Psoas muscle (tissue), 8 donors: ENCODE results near the gene NR5A2. TPM values are rescaled to one million over a fixed set of nuclear protein-coding genes. Genes with fewer than 3 reads are reported as not detected.

ENCODE experiments used
- ATAC-seq, 4 donors: fragments of 200-7000 bp; cut with Tn5 transposase; one replicate each; pipeline ENCODE4 v1.9.1; 2020; ENCODE audit warnings: moderate library complexity in 3 of 4, mild to moderate bottlenecking in 2 of 4
- DNase-seq, 2 donors: peaks; one replicate each; pipeline ENCODE4 v3.0.0-alpha.2; 2020
- H3K27ac ChIP-seq: fragments of 200-600 bp; one replicate; pipeline ENCODE4 v1.8.0; 2022
- H3K27me3 ChIP-seq, 3 donors: fragments of 200-600 bp in 1 of 3; one replicate each; pipeline versions ENCODE4 v1.6.1 to v1.8.0; 2013 to 2022; ENCODE audit warnings: low read length in 2 of 3, mild to moderate bottlenecking in 2 of 3, moderate library complexity in 1 of 3; ENCODE audit not compliant: insufficient read depth in 3 of 3
- H3K36me3 ChIP-seq, 2 donors: fragments of 200-600 bp in 1 of 2; one replicate each; pipeline versions ENCODE4 v1.6.1 to v1.8.0; 2013 to 2022; ENCODE audit warnings: low read depth in 1 of 2, mild to moderate bottlenecking in 1 of 2, moderate library complexity in 1 of 2; ENCODE audit not compliant: insufficient read depth in 1 of 2
- H3K4me1 ChIP-seq: fragments of 200-600 bp; one replicate; pipeline ENCODE4 v1.8.0; 2022
- H3K4me3 ChIP-seq: fragments of 200-600 bp; one replicate; pipeline ENCODE4 v1.8.0; 2022; ENCODE audit warnings: mild to moderate bottlenecking
- H3K9me3 ChIP-seq: fragments of 200-600 bp; one replicate; pipeline ENCODE4 v1.8.0; 2022
- CTCF ChIP-seq: fragments of 200-600 bp; IDR thresholded peaks from one replicate; pipeline ENCODE4 v1.8.0; 2022; ENCODE audit warnings: antibody characterized with exemption
- WGBS, 3 donors: extraction: QIAGEN DNeasy Blood & Tissue Kit; methylation state at CpG; one replicate each; pipeline versions ENCODE4 v1.1.6 to v1.1.7; 2013; 5-methylcytosine and 5-hydroxymethylcytosine counted together
- intact Hi-C, 2 donors: fragments of 100-400 bp; cut with DNase I; formaldehyde crosslinking; loops; one replicate each; pipeline versions ENCODE4 v1.11.0 to v1.14.2; 2022
- polyA plus RNA-seq, 3 donors: library from polyadenylated mRNA; stranded (reverse); fragments of 200-250 nt; gene quantifications; one replicate each; pipeline ENCODE4 v1.2.3, GENCODE V29; 2013
- total RNA-seq, 4 donors: library from RNA; stranded (reverse); fragmentation: NEBNext Ultra II Directional in 2 of 4; extraction: Animal tissue kit (Norgen Biotek cat#: 25700) in 2 of 4; gene quantifications; one replicate each; pipeline versions ENCODE4 v1.2.1 to v1.2.4, GENCODE V29; 2021 to 2023
- donor health status: healthy with polysubstance abuse.
- donor health status: DM: no; HTN: no; CAD: no; lungs with moderate emphysema.
- donor health status: Bipolar disorder and iron deficiency.
- donor health status: healthy.
- donor health status: DM: yes; HTN: yes; CAD: no.
- donor health status: DM: no; HTN: no; CAD: no.
- donor health status: DM: no; HTN: no; CAD: no.
- donor health status: DM: yes; HTN: yes; CAD: no.

NR5A2 gene
- total and polyA plus RNA-seq, 7 donors, result 0.27 to 1.2 (median 0.60) TPM

GRCh38 chr1:200221614-200222282, 194.2 kb downstream of the NR5A2 start:
- DNase-seq (no peak), ATAC-seq (no peak)
- Histone ChIP-seq H3K9me3 (no peaks in the 10 kb centered on the region), H3K27ac (no peak overlapping the region), H3K36me3 (no peaks in the 10 kb centered on the region), H3K4me3 (no peak overlapping the region), H3K27me3 (peaks cover 0 to 5% (median 0%) of the 10 kb centered on the region in 3 donors), H3K4me1 (no peaks in the 10 kb centered on the region)
- no peak for TF ChIP-seq CTCF
- intact Hi-C loops, result no loop called here
- WGBS, 3 donors, result 81 to 87% (median 86%) methylated on average over 4 of the region's 4 CpGs

DNA sequence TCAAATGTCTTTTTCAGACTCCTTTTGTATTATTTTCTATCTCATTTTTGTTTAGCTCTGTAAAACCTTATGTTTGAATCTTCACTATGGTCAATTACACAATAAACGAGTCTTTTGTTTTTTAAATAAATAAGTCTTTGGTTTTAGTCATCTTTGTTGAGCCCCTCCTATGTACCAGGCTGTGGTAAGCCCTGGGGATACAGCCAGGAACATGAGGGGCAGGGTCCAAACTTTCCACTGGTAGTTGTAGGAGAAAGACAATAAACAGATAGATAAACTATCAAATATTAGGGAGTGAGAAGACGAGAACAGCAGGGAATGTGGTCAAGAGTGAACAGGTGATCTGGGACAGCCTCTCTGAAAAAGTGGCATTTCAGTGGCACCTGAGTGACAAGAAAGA, 195.7 kb downstream of the NR5A2 start:
- peaks cover 0 to 5% (median 0%) of the 10 kb centered on the region in 3 donors for H3K27me3 ChIP-seq
- H3K4me1 ChIP-seq, result no peaks in the 10 kb centered on the region
- intact Hi-C loops, result no loop called here

GRCh38 chr1:200223613-200224012, 196.1 kb downstream of the NR5A2 start:
- peaks cover 0 to 5% (median 0%) of the 10 kb centered on the region in 3 donors for H3K27me3 ChIP-seq
- no peaks in the 10 kb centered on the region for H3K9me3 ChIP-seq
- H3K4me3 ChIP-seq, result no peak overlapping the region
- H3K4me1 ChIP-seq, result no peaks in the 10 kb centered on the region
- no peak for DNase-seq
- ATAC-seq, result no peak
- 91 to 96% (median 91%) methylated on average over 4 of the region's 4 CpGs for WGBS, 3 donors
- intact Hi-C loops, result no loop called here
- H3K36me3 ChIP-seq, result no peaks in the 10 kb centered on the region
- no peak overlapping the region for H3K27ac ChIP-seq
- no peak for TF ChIP-seq CTCF

More for the DNA sequence above, 195.7 kb downstream of the NR5A2 start:
- DNase-seq, result no peak
- H3K36me3 ChIP-seq, result no peaks in the 10 kb centered on the region
- no peaks in the 10 kb centered on the region for H3K9me3 ChIP-seq
- no peak for ATAC-seq
- H3K4me3 ChIP-seq, result no peak overlapping the region
- TF ChIP-seq CTCF, result no peak
- 82 to 90% (median 86%) methylated on average over 2 of the region's 2 CpGs for WGBS, 3 donors
- no peak overlapping the region for H3K27ac ChIP-seq

DNA sequence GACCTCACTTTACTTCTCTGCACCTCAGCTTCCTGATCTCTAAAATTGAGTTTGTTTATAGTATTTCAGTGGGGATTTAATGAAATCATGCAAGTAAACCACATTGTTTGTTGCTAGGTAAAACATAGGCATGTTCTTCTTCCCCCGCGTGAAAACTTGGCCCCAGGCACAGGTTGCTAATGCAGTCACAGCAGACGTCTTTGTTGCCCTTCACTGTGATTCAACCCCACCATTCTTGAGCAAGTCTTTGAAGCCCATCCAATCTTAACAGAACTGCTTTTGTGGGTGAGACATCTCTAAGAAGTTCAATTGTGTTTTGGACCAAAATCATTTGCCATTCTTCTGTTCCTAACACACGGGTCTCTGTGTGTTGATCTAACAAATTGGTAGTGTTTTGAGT, 196.8 kb downstream of the NR5A2 start:
- Histone ChIP-seq H3K4me3 (no peak overlapping the region), H3K4me1 (no peaks in the 10 kb centered on the region), H3K36me3 (no peaks in the 10 kb centered on the region), H3K9me3 (no peaks in the 10 kb centered on the region), H3K27ac (no peak overlapping the region), H3K27me3 (peaks cover 0 to 5% (median 0%) of the 10 kb centered on the region in 3 donors)
- WGBS, 3 donors, result 77 to 80% (median 79%) methylated on average over 4 of the region's 4 CpGs
- TF ChIP-seq CTCF, result no peak
- ATAC-seq (no peak), DNase-seq (no peak)
- intact Hi-C loops, result no loop called here
